ENCODE measurements around the gene RPS6KA2.

GRCh38 chr6:166567813-166568212 lies 59.2 kb downstream of the RPS6KA2 start:
- TF ChIP-seq, protein P1, sequence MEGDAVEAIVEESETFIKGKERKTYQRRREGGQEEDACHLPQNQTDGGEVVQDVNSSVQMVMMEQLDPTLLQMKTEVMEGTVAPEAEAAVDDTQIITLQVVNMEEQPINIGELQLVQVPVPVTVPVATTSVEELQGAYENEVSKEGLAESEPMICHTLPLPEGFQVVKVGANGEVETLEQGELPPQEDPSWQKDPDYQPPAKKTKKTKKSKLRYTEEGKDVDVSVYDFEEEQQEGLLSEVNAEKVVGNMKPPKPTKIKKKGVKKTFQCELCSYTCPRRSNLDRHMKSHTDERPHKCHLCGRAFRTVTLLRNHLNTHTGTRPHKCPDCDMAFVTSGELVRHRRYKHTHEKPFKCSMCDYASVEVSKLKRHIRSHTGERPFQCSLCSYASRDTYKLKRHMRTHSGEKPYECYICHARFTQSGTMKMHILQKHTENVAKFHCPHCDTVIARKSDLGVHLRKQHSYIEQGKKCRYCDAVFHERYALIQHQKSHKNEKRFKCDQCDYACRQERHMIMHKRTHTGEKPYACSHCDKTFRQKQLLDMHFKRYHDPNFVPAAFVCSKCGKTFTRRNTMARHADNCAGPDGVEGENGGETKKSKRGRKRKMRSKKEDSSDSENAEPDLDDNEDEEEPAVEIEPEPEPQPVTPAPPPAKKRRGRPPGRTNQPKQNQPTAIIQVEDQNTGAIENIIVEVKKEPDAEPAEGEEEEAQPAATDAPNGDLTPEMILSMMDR (IDR thresholded peaks at IDR 0.05) = no peak
- no peak for TF ChIP-seq POLR2A (IDR thresholded peaks at IDR 0.05)

All from testis (tissue), 2 donors.